ENCODE results near the gene MRGPRD.
"Not testable (repeated sequence)": the region's sequence is repeated elsewhere in the genome, so short reads cannot be mapped to it uniquely, and the experiment has no call there.

MRGPRD gene

GRCh38 chr11:69005183-69005630, 24.4 kb upstream of the MRGPRD start:
- DNase-seq = no peak

GRCh38 chr11:69004411-69005182, 23.8 kb upstream of the MRGPRD start:
- DNase-seq = no peak

- DNase-seq = no peak
These were observed 23.1 kb upstream of the MRGPRD start for GRCh38 chr11:69003866-69004367.

- DNase-seq = no peak
These were observed 22.6 kb upstream of the MRGPRD start for GRCh38 chr11:69003301-69003865.

GRCh38 chr11:69002570-69003231, 21.9 kb upstream of the MRGPRD start:
- no peak for DNase-seq

- no peak for DNase-seq
These were observed 21.4 kb upstream of the MRGPRD start for GRCh38 chr11:69002110-69002569.

- DNase-seq = no peak
These were observed 20.7 kb upstream of the MRGPRD start for GRCh38 chr11:69001243-69002081.

GRCh38 chr11:69000831-69001242, 20.1 kb upstream of the MRGPRD start:
- no peak for DNase-seq

- DNase-seq = no peak
These were observed 19.6 kb upstream of the MRGPRD start for GRCh38 chr11:69000391-69000790.

GRCh38 chr11:68999748-69000355, 19.1 kb upstream of the MRGPRD start:
- DNase-seq = not testable (repeated sequence)

GRCh38 chr11:68999093-68999747, 18.4 kb upstream of the MRGPRD start:
- DNase-seq = no peak

GRCh38 chr11:68998390-68998911, 17.7 kb upstream of the MRGPRD start:
- DNase-seq = no peak

GRCh38 chr11:68997995-68998348, 17.2 kb upstream of the MRGPRD start:
- no peak for DNase-seq

GRCh38 chr11:68997124-68997994, 16.6 kb upstream of the MRGPRD start:
- no peak for DNase-seq

GRCh38 chr11:68996376-68997123, 15.8 kb upstream of the MRGPRD start:
- DNase-seq = no peak

- DNase-seq = no peak
These were observed 14.1 kb upstream of the MRGPRD start for GRCh38 chr11:68994894-68995285.

- no peak for DNase-seq
These were observed 13.5 kb upstream of the MRGPRD start for GRCh38 chr11:68994161-68994893.

GRCh38 chr11:68993546-68993945, 12.8 kb upstream of the MRGPRD start:
- no peak for DNase-seq

- DNase-seq = no peak
These were observed 12.0 kb upstream of the MRGPRD start for GRCh38 chr11:68992743-68993255.

All from activated CD4-positive, alpha-beta T cell treated with anti-CD3 and anti-CD28 coated beads, Interleukin-10, Interleukin-2, amounts not matched to agents 100 ng/mL and 50 ng/mL, durations not matched to agents 16 hours and 8 hours (primary cell).